Esophagus muscularis mucosa (tissue), 4 donors: ENCODE data around the gene JPH3.

ENCODE experiments used
- EP300 ChIP-seq: sonication (generic); formaldehyde crosslinking; IDR thresholded peaks from one replicate; pipeline ENCODE4 v1.6.1; 2017; ENCODE audit warnings: antibody characterized with exemption
- POLR2A ChIP-seq: fragments of 450-650 bp; IDR thresholded peaks from one replicate; pipeline ENCODE4 v1.6.1; 2017; ENCODE audit warnings: antibody characterized with exemption, moderate library complexity, mild to moderate bottlenecking, low read depth
- TF ChIP-seq, protein P1 (sequence below), 3 experiments: fragments of 200-600 bp in 2 of 3; fragments of 450-650 bp in 1 of 3; sonication (generic) in 2 of 3; IDR thresholded peaks; one replicate each; pipeline ENCODE4 v1.5.1; 2017 to 2019; ENCODE audit warnings: antibody characterized with exemption in 3 of 3, mild to moderate bottlenecking in 2 of 3, moderate library complexity in 1 of 3

DNA sequence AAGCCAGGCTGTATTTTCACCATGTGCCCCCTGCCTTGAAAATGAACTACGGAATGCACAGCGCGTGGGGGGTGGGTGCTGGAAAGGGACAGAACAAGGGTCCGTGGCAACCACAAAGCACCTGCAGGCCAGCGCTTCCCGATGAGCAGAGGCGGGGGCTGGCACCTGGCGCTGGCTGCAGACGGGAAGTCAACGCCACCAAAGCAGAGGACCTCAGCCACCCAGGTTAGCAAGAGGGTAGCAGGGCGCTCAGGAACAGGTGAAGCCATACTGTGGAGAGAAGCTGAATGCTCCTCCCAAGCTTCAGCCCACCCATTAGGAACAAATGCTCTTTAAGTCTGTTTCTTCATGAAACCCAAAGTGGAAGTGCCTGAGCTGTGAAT lies 98.8 kb downstream of the JPH3 start:
- TF ChIP-seq, protein P1, sequence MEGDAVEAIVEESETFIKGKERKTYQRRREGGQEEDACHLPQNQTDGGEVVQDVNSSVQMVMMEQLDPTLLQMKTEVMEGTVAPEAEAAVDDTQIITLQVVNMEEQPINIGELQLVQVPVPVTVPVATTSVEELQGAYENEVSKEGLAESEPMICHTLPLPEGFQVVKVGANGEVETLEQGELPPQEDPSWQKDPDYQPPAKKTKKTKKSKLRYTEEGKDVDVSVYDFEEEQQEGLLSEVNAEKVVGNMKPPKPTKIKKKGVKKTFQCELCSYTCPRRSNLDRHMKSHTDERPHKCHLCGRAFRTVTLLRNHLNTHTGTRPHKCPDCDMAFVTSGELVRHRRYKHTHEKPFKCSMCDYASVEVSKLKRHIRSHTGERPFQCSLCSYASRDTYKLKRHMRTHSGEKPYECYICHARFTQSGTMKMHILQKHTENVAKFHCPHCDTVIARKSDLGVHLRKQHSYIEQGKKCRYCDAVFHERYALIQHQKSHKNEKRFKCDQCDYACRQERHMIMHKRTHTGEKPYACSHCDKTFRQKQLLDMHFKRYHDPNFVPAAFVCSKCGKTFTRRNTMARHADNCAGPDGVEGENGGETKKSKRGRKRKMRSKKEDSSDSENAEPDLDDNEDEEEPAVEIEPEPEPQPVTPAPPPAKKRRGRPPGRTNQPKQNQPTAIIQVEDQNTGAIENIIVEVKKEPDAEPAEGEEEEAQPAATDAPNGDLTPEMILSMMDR (IDR thresholded peaks at IDR 0.05): no peak
- TF ChIP-seq POLR2A (no peak), EP300 (no peak)
